IMR-90 (cell line): Measurements from ENCODE around the gene IL22. TPM values are rescaled to one million over a fixed set of nuclear protein-coding genes. Genes with fewer than 3 reads are reported as not detected.

Source experiments
- ATAC-seq: fragments of 200-7000 bp; cut with Tn5 transposase; 2 replicates; pipeline ENCODE4 v1.9.1; 2020; ENCODE audit warnings: low read depth, mild to moderate bottlenecking, moderate library complexity
- BruUV-seq: library from RNA; stranded (reverse); fragments of 400-500 nt; replicated peaks from 2 replicates; lab custom pipeline; 2021; lab: Mats Ljungman, UMichigan
- CTCF ChIA-PET: fragments of 300-600 bp; formaldehyde crosslinking; extraction: SDS; loops from one replicate; lab custom pipeline; 2021; ENCODE audit warnings: antibody characterized with exemption; lab: Yijun Ruan, JAX
- POLR2A ChIA-PET: fragments of 300-600 bp; sonication (Branson Sonifier 250); formaldehyde crosslinking; loops from one replicate; lab custom pipeline; 2022; ENCODE audit warnings: antibody characterized with exemption; ENCODE audit not compliant: unreplicated experiment; lab: Charles Lee
- DNase-seq: peaks from one replicate; pipeline ENCODE4 v3.0.0; 2013
- H2AFZ ChIP-seq: replicated peaks from 2 replicates; pipeline ENCODE3; 2013; ENCODE audit warnings: low read length, mild to moderate bottlenecking; ENCODE audit not compliant: poor library complexity
- H2AK5ac ChIP-seq: 2 replicates; pipeline ENCODE4 v1.6.1; 2013; ENCODE audit warnings: low read depth, low read length, inconsistent platforms
- H2AK9ac ChIP-seq: replicated peaks from 2 replicates; pipeline ENCODE3; 2013; ENCODE audit warnings: mild to moderate bottlenecking, low read depth, low read length, moderate library complexity; ENCODE audit not compliant: poor library complexity
- H2BK120ac ChIP-seq: 2 replicates; pipeline ENCODE4 v1.6.1; 2013; ENCODE audit warnings: low read depth, low read length, inconsistent platforms
- H2BK15ac ChIP-seq: 3 replicates; pipeline ENCODE4 v1.6.1; 2013; ENCODE audit warnings: low read depth, low read length, inconsistent platforms
- H2BK20ac ChIP-seq: 2 replicates; pipeline ENCODE4 v1.6.1; 2013; ENCODE audit warnings: low read depth, mild to moderate bottlenecking, inconsistent platforms, low read length, moderate library complexity
- H2BK5ac ChIP-seq: 2 replicates; pipeline ENCODE4 v1.6.1; 2013; ENCODE audit warnings: mild to moderate bottlenecking, low read depth, low read length, inconsistent platforms; ENCODE audit not compliant: poor library complexity, severe bottlenecking
- H3K14ac ChIP-seq: replicated peaks from 2 replicates; pipeline ENCODE4 v1.6.1; 2013; ENCODE audit warnings: low read depth, low read length, inconsistent platforms
- H3K18ac ChIP-seq: 2 replicates; pipeline ENCODE4 v1.6.1; 2013; ENCODE audit warnings: low read depth, low read length, control low read depth
- H3K23ac ChIP-seq: 2 replicates; pipeline ENCODE4 v1.6.1; 2013; ENCODE audit warnings: low read depth, low read length, inconsistent platforms
- H3K27ac ChIP-seq: 2 replicates; pipeline ENCODE4 v1.5.1; 2013; ENCODE audit warnings: mild to moderate bottlenecking, control low read depth, low read length; ENCODE audit not compliant: insufficient read depth
- H3K27me3 ChIP-seq: 2 replicates; pipeline ENCODE4 v1.6.1; 2013; ENCODE audit warnings: low read length; ENCODE audit not compliant: control insufficient read depth, insufficient read depth
- H3K36me3 ChIP-seq: 2 replicates; pipeline ENCODE4 v1.6.1; 2013; ENCODE audit warnings: low read length, mixed read lengths; ENCODE audit not compliant: control insufficient read depth, insufficient read depth
- H3K4ac ChIP-seq: 2 replicates; pipeline ENCODE4 v1.6.1; 2013; ENCODE audit warnings: low read depth, low read length, inconsistent platforms
- H3K4me1 ChIP-seq: 2 replicates; pipeline ENCODE4 v1.6.1; 2013; ENCODE audit warnings: low read length, mixed read lengths; ENCODE audit not compliant: control insufficient read depth, insufficient read depth
- H3K4me2 ChIP-seq: 2 replicates; pipeline ENCODE4 v1.6.1; 2013; ENCODE audit warnings: low read depth, mild to moderate bottlenecking, control low read depth, low read length, moderate library complexity
- H3K4me3 ChIP-seq: 2 replicates; pipeline ENCODE4 v1.5.1; 2013; ENCODE audit warnings: low read depth, mild to moderate bottlenecking, control low read depth, low read length, moderate library complexity; ENCODE audit not compliant: insufficient read depth
- H3K56ac ChIP-seq: 2 replicates; pipeline ENCODE4 v1.6.1; 2013; ENCODE audit warnings: low read length, inconsistent platforms; ENCODE audit not compliant: insufficient read depth; ENCODE audit errors: extremely low read depth
- H3K79me1 ChIP-seq, 2 experiments: 2 replicates each; pipeline ENCODE4 v1.6.1; 2013; ENCODE audit warnings: low read length in 2 of 2, inconsistent platforms in 1 of 2, low read depth in 1 of 2
- H3K9ac ChIP-seq: 2 replicates; pipeline ENCODE4 v1.6.1; 2013; ENCODE audit warnings: low read depth, low read length, control low read depth
- H3K9me1 ChIP-seq: 2 replicates; pipeline ENCODE4 v1.6.1; 2013; ENCODE audit warnings: low read length, inconsistent platforms; ENCODE audit not compliant: insufficient read depth
- H3K9me3 ChIP-seq: 2 replicates; pipeline ENCODE4 v1.6.1; 2013; ENCODE audit warnings: low read length; ENCODE audit not compliant: control insufficient read depth, insufficient read depth
- H4K20me1 ChIP-seq: 2 replicates; pipeline ENCODE4 v1.6.1; 2013; ENCODE audit warnings: low read length, inconsistent platforms; ENCODE audit not compliant: insufficient read depth
- H4K5ac ChIP-seq: 2 replicates; pipeline ENCODE4 v1.6.1; 2013; ENCODE audit warnings: mild to moderate bottlenecking, low read depth, low read length, control low read depth
- H4K8ac ChIP-seq, 2 experiments: 2 replicates each; pipeline ENCODE4 v1.6.1; 2013; ENCODE audit warnings: low read depth in 2 of 2, low read length in 2 of 2, control low read depth in 1 of 2, inconsistent platforms in 1 of 2
- H4K91ac ChIP-seq: 2 replicates; pipeline ENCODE4 v1.6.1; 2013; ENCODE audit warnings: low read depth, low read length, inconsistent platforms; ENCODE audit not compliant: insufficient read depth
- MAFK ChIP-seq: IDR thresholded peaks from 2 replicates; pipeline ENCODE4 v1.6.1; 2012; ENCODE audit warnings: low read depth, low read length, improper control_type of control experiment
- RFX5 ChIP-seq: IDR thresholded peaks from 2 replicates; pipeline ENCODE4 v1.8.0; 2012; ENCODE audit warnings: low read depth, mild to moderate bottlenecking, low read length, moderate library complexity
- WGBS, 2 experiments: methylation state at CpG; one replicate each; pipeline versions ENCODE4 v1.1.5 to v1.1.7; 2013; ENCODE audit warnings: missing lambda C conversion rate in 2 of 2; ENCODE audit not compliant: insufficient read length in 1 of 2; ENCODE audit errors: extremely low coverage in 2 of 2; 5-methylcytosine and 5-hydroxymethylcytosine counted together
- dilution Hi-C: fragments of 300-500 bp; cut with HindIII; formaldehyde crosslinking; loops from one replicate; pipeline ENCODE4 v1.14.3; 2018; ENCODE audit warnings: low sequenced_read_pairs; ENCODE audit not compliant: unreplicated experiment
- in situ Hi-C: fragments of 300-500 bp; cut with MboI; formaldehyde crosslinking; loops from 3 replicates; pipeline ENCODE4 v1.14.3; 2019; ENCODE audit warnings: low sequenced_read_pairs, inconsistent platforms, mixed read lengths
- intact Hi-C: fragments of 100-400 bp; cut with micrococcal nuclease; formaldehyde crosslinking; loops from 2 replicates; pipeline ENCODE4 v1.10.0; 2022
- polyA plus RNA-seq, 3 experiments: library from polyadenylated mRNA; depleted of rRNA; stranded (reverse); fragments of >200 nt; gene quantifications; 2 replicates each; pipeline ENCODE4 v1.2.3, GENCODE V29; 2012; ENCODE audit warnings: low replicate concordance in 1 of 3
- total RNA-seq: library from RNA; depleted of rRNA; stranded (reverse); fragments of >200 nt; gene quantifications from 2 replicates; pipeline ENCODE4 v1.2.3, GENCODE V29; 2012

Gene IL22
- total and polyA plus RNA-seq, 2 of the 4 experiments (the other 2 are of a cell fraction): not detected

- H3K4me3 ChIP-seq: no peak overlapping the region
- H3K79me1 ChIP-seq: no peaks in the 10 kb centered on the region
- H2BK20ac ChIP-seq: peak overlapping the region; percentile 9; the same call in 1 of the 2 replicates
- no peak overlapping the region for H3K56ac ChIP-seq
- no peak overlapping the region for H2AFZ ChIP-seq
- H3K4me1 ChIP-seq: peaks cover 13% of the 10 kb centered on the region
- peak overlapping the region; percentile 80 for H3K18ac ChIP-seq
- in situ Hi-C loops: no loop called here
- no peak overlapping the region for H2AK5ac ChIP-seq
- H4K8ac ChIP-seq: peak overlapping the region in 1 of 2 experiments; percentile 40; a peak in 1 of 4 replicates
- BruUV-seq: no TSS peak
- peak overlapping the region; percentile 26; the same call in 1 of the 2 replicates for H4K91ac ChIP-seq
- ChIA-PET POLR2A (no interaction called here), CTCF (no interaction called here)
- intact Hi-C loops: no loop called here
- peak overlapping the region; percentile 22; the same call in 1 of the 2 replicates for H2BK120ac ChIP-seq
- H2AK9ac ChIP-seq: no peak overlapping the region
- TF ChIP-seq MAFK: peak; percentile 13; the same call in 1 of the 2 replicates
- TF ChIP-seq RFX5: no peak
- H3K27ac ChIP-seq: peak overlapping the region; percentile 69; the same call in 1 of the 2 replicates
- no peak overlapping the region for H3K4ac ChIP-seq
- no peak overlapping the region for H2BK15ac ChIP-seq
- no peaks in the 10 kb centered on the region for H3K27me3 ChIP-seq
- no CpG with 5 or more reads among the region's 7 CpGs for WGBS, 2 experiments
- H2BK5ac ChIP-seq: peak overlapping the region; percentile 53
- H3K14ac ChIP-seq: peak overlapping the region; percentile 37; the same call in 1 of the 2 replicates
- no peak overlapping the region for H3K23ac ChIP-seq
- DNase-seq: peak; percentile 26
- no peak overlapping the region for H3K4me2 ChIP-seq
- H3K9me3 ChIP-seq: no peaks in the 10 kb centered on the region
- ATAC-seq: no peak
- no peaks in the 10 kb centered on the region for H3K36me3 ChIP-seq
- no peak overlapping the region for H3K9ac ChIP-seq
- no peaks in the 10 kb centered on the region for H4K20me1 ChIP-seq
- dilution Hi-C loops: no loop called here
- peak overlapping the region; percentile 84 for H4K5ac ChIP-seq
- H3K9me1 ChIP-seq: no peaks in the 10 kb centered on the region
Measured at GRCh38 chr12:68264158-68264855, 10.9 kb upstream of the IL22 start.
